NCI-H146 treated with DMSO at 0.1 percent for 48 hours (cell line): ENCODE results near the gene TRAPPC14.
A peak's percentile ranks its signal among the peaks of the same experiment; 100 is the strongest.
"Not testable (repeated sequence)": the region's sequence is repeated elsewhere in the genome, so short reads cannot be mapped to it uniquely, and the experiment has no call there.

Experiments used
- DNase-seq: peaks from one replicate; lab custom pipeline; 2025; ENCODE audit not compliant: unreplicated experiment; lab: John Stamatoyannopoulos, UW

TRAPPC14 gene, protein sequence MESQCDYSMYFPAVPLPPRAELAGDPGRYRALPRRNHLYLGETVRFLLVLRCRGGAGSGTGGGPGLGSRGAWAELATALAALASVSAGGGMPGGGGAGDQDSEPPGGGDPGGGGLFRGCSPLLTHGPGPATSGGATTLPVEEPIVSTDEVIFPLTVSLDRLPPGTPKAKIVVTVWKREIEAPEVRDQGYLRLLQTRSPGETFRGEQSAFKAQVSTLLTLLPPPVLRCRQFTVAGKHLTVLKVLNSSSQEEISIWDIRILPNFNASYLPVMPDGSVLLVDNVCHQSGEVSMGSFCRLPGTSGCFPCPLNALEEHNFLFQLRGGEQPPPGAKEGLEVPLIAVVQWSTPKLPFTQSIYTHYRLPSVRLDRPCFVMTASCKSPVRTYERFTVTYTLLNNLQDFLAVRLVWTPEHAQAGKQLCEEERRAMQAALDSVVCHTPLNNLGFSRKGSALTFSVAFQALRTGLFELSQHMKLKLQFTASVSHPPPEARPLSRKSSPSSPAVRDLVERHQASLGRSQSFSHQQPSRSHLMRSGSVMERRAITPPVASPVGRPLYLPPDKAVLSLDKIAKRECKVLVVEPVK

DNA sequence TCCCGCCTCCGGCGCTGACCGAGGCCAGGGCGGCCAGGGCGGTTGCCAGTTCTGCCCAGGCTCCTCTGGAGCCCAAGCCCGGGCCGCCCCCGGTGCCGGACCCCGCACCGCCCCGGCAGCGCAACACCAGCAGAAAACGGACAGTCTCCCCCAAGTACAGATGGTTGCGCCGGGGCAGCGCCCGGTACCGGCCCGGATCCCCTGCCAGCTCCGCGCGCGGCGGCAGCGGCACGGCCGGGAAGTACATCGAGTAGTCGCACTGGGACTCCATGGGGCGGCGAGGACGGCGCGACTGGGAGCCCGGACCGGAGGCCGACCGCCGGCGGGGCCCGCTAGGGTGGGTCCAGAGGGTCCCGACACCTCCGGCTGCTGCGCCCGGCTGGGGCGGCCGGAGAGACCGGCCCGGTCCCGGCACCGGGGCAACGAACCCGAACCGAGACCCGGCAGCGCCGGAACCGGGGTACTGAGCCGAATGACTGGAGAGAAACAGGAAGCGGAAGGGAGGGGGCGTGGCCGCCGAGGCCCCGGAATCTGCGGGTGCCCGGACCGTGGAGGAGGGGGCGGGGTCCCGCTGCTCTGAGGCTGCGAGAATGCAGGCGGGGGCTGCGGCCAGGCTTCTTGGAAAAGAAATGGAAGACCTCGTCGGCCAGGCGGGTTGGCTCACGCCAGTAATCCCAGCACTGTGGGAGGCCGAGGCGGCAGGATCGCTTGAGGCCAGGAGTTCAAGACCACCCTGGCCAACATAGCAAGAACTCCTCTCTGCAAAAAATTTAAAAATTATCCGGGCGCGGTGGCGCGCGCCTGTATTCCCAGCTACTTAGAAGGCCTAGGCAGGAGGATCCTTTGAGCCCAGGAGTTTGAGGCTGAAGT lies at the start of gene TRAPPC14:
TRAPPC14 (minus strand) TSS at position 495 of the 870 bp plus-strand sequence; CDS start at position 271, 224 bp downstream.
- DNase-seq = peak; percentile 77

DNA sequence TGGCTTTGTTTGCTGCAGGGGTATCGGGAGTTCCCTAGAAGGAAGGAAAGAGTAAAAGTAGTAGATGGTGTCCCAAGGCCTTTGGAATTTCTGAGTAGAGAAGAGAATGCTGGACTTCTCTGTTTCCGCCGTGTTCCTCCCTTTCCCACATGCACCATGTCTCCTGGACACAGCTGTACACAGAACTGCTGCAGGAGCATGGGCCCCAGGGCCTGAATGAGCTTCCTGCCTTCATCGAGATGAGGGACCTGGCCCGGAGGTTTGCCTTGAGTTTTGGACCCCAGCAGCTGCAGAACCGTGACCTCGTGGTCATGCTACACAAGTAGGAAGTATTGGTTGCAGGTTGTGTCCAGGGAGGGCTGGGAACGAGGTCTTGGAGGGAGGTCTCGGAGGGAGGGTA lies 45.9 kb upstream of the TRAPPC14 start:
- no peak for DNase-seq

DNA sequence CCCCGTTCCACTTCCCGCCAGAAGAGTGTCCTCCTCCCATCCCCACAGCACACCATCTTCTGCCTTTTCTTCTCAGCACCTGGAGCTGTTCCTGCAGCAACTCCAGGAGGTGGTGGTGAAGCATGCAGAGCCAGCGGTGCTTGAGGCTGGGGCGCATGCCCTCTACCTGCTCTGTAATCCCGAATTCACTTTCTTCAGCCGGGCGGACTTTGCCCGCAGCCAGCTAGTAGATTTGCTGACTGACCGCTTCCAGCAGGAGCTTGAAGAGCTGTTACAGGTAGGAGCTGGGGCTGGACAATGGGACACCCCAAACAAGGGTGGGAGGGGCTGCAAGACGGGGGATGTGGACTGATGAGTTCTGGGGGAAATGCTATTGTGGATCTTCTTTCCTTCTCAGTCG lies 42.2 kb upstream of the TRAPPC14 start:
- DNase-seq = no peak

DNA sequence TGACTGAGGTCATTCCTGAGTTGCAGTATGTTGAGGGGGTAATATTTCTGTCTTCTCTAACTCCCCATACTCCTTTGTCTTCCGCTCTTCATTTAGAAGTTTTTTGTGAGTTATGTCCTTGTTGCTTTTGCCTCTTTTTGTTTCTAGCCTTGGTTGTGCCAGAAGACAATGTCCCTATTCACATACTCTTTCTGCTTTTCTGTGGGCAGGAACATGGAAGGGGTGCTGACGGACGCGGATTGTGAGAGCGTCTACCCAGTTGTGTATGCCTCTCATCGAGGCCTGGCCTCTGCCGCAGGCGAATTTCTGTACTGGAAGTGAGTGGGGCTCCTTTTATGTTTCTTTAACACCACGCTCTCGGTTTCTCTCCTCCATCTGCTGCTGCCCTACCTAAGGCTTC lies 39.7 kb upstream of the TRAPPC14 start:
- DNase-seq = no peak

DNA sequence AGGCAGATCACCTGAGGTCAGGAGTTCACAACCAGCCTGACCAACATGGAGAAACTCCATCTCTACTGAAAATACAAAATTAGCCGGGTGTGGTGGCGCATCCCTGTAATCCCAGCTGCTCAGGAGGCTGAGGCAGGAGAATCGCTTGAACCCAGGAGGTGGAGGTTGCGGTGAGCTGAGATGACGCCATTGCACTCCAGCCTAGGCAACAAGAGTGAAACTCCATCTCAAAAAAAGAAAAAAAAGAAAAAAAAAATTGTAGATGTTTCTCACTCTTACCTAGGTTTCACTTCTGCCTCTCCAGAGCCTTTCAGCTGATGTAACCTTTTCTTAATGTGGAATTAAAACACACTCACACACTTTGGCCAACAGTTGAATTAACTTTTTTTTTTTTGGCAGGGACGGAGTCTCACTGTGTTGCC lies 37.4 kb upstream of the TRAPPC14 start:
- not testable (repeated sequence) for DNase-seq

DNA sequence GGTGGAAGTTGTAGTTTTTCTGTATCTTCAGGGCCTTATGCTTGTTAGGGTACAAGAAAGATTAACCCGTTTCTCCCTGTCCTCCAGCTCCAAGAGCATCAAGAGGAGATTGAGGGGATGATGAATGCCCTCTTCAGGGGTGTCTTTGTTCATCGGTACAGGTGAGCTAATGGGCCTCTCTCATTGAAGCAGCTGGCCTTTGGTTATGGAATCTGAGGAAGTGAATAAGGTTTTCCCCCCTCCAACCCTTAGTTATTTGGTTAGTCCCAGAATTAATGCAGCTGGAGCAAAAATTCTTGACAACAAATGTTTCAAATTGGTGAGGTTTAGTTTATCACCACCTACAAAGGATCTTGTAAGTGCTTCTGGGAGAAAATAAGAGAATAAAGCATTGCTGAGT lies 36.7 kb upstream of the TRAPPC14 start:
- no peak for DNase-seq

DNA sequence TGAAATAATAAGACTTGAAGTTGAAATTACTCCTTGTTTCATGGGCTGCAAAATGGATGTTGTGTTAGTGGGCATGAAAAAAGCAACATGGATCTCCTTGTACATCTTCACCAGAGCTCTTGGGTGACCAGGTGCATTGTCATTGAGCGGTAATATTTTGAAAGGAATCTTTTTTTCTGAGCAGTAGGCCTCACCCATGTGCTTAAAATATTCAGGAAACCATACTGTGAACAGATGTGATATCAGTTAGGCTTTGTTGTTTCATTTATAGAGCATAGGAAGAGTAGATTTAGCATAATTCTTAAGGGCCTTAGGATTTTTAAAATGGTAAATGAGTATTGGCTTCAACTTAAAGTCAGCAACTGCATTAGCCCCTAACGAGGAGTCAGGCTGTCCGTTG lies 34.4 kb upstream of the TRAPPC14 start:
- no peak for DNase-seq

DNA sequence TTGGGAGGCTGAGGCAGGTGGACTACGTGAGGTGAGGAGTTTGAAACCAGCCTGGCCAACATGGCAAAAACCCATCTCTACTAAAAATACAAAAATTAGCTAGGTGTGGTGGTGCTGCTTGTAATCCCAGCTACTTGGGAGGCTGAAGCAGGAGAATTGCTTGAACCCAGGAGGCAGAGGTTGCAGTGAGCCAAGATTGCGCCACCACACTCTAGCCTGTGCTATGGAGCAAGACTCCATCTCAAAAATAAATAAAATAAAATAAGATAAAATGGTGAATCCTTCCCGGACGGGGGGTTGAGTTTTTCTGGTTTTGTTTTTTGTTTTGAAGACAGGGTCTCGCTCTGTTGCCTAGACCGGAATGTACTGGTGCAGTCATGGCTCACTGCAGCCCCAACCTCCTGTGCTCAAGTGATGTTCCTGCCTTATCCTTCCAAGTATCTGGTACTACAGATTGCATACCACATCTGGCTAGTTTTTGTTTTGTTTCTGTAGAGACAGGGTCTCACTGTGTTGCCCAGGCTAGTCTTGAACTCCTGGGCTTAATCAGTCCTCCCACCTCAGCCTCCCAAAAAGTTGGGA lies 33.8 kb upstream of the TRAPPC14 start:
- not testable (repeated sequence) for DNase-seq

DNA sequence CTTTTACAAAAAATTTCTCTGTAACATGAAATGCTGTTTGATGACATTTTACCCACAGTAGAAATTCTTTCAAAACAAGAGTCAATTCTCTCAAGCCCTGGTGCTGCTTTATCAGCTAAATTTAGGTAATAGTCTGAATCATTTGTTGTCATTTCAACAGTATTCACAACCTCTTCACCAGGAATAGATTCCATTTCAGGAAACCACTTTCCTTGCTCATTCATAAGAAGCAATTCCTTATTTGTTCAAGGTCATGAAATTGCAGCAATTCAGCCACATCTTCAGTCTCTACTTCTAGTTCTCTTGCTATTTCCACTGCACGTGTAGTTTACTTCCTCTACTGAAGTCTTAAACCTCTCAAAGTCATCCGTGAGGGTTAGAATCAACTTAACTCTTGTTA lies 33.3 kb upstream of the TRAPPC14 start:
- no peak for DNase-seq

DNA sequence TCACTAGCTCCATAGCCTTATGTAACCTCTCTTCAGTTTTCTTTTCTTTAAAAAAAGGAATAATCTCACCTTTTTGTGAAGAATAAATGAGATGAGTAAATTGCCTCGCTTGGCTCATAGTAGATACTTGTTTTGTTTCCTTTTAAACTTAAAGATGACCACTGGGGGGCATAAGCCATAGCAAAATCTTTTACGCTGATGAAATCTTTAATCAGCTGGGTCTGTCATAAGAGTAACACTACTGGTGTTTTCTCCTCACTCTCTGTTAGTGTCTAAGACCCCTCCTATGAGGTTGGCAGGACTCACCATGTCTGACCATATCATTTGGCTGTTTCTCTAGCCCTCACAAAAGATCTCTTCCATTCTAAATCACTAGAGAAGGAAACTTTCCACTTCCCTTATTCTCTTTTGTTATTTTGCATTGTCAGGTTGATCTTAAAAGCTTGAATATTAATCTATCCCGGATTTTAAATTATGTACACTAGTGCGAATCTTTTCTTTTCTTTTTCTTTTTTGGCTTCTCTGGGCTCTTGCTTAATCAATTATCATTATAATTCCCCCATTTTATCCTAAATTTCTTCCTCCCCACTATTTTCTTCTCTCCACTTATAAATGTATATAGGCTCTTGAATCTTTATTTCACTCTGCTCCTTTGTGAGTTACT lies 31.7 kb upstream of the TRAPPC14 start:
- DNase-seq = no peak

DNA sequence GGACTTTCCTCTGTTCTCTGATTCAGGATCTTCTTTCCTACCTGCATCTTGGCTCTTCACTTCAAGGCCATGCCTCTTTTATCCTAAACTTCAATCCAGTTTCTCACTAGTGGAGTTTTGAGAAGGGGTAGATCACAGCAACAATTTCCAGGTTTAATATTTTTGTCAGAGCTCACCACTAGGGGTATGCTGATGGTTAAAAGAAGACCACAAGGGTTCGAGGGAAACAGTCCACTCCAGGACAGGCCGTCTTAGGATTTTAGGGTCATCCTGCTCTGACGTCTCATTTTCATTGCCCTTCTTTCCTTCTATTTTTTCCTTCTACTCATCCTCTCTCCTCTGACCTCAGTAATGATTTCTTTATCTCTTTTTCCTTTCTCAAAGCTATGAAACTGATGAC lies 30.5 kb upstream of the TRAPPC14 start:
- no peak for DNase-seq

DNA sequence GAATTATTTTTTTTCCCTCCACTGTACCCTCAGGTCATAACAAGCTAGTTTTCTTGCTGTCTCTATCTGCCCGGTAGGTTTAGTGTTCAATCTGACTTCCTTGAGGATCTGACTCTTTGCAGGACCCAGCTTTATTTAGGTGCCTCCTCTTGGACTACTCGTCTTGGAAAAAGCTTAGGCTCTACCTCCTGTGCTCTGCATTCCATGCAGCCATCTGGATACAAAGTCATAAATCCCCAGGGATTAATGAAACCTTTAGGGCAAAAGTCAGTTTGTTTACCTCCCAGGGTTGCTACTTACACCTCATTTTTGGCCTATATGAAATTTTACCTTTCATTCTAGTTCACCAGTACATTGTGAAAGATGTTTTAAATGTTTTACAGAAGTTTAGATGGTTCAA lies 27.2 kb upstream of the TRAPPC14 start:
- no peak for DNase-seq

DNA sequence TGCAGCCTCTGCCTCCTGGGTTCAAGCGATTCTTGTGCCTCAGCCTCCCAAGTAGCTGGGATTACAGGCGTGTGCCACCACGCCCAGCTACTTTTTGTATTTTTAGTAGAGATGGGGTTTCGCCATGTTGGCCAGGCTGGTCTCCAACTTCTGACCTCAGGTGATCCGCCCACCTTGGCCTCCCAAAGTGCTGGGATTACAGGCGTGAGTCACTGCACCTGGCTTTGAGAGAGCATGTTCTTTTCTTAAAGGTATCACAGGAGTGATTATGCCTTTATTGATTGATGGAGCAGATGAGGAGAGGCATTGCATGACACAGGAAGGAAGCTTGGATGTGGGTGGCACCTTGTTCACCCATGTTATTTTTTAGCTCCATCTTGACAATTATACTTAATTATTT lies 24.6 kb upstream of the TRAPPC14 start:
- not testable (repeated sequence) for DNase-seq

DNA sequence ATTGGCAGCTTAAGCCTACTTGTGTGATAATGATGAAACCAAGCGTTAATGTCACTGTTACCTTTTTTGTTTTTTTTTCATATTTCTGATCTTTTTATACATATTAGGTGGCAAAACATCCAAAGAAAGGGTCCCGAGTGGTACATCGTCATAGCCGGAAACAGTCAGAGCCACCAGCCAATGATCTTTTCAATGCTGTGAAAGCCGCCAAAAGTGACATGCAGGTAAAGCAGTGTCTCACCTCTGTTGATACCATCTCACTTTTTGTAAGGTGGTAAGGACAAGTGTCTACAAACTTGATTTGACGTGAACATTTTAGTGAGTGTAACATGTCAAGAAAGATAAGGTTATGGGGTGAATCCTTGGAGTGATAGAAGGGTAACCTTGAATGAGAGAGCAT lies 24.1 kb upstream of the TRAPPC14 start:
- DNase-seq = not testable (repeated sequence)

DNA sequence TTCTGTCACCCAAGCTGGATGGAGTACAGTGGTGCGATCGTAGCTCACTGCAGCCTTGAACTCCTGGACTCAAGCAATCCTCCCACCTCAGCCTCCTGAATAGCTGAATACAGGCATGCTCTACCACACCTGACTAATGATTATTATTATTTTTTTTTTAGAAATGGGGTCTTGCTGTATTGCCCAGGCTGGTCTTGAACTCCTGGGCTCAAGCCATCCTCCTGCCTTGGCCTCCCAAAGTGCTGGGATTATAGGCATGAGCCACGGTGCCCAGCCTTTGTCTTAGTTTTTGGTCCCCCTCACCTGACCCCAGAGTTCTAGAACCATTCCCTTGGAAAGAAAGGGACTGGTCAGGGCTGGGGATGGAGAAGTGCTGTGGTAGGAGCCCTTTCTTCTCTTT lies 21.6 kb upstream of the TRAPPC14 start:
- not testable (repeated sequence) for DNase-seq

DNA sequence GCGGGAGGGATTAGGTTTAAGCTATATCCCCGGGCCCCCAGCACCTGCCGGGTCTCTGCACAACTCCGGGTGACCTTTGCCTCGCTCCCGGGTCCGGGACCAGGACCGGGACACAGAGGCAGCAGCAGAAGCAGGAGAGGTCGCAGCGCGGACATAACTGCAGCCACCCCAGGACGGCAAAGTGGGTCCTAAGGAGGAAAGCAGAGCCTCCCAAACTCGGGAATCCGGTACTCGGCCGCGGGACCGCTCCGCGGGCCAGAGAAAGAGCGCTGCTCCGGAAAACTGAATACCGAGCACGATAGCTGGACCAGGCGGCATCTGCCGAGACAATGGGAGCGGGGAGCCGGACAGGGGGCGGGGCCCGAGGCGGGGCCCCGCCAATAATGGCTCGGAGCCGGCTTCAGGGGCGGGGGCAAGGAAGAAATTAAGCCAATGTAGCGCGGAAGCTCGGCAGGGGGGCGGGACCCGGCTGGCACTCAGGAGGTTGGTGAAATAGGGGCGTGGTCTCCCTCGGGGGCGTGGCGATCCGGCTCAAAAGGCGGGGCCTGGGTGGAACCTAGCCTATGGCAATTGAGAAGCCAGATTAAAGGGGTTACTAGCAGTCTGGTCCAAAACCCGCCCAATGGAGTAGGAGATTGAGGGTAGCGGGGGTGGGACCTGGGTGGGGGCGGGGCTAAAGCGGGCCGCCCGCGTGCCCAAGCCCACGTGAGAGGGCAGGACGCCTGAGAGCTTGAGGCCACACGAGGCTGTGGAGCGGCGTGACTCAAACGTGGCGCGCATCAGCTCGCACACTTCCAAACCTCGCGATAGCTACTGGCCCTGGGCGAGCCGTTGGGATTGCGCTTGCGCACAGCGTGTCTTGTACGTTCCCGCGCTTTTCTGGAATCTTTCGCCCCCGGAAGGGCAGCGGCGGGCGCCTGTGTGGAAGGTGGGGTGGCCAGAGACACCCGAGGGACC lies 18.8 kb upstream of the TRAPPC14 start, which contains the start of the genes GPC2 and STAG3:
GPC2 (minus strand) TSS at position 337 of the 957 bp plus-strand sequence; CDS start at position 155, 182 bp downstream.
STAG3 (plus strand) TSS at position 874 of the 957 bp plus-strand sequence. CDS start 2,639 bp downstream, outside the sequence.
- DNase-seq = peak; percentile 91

DNA sequence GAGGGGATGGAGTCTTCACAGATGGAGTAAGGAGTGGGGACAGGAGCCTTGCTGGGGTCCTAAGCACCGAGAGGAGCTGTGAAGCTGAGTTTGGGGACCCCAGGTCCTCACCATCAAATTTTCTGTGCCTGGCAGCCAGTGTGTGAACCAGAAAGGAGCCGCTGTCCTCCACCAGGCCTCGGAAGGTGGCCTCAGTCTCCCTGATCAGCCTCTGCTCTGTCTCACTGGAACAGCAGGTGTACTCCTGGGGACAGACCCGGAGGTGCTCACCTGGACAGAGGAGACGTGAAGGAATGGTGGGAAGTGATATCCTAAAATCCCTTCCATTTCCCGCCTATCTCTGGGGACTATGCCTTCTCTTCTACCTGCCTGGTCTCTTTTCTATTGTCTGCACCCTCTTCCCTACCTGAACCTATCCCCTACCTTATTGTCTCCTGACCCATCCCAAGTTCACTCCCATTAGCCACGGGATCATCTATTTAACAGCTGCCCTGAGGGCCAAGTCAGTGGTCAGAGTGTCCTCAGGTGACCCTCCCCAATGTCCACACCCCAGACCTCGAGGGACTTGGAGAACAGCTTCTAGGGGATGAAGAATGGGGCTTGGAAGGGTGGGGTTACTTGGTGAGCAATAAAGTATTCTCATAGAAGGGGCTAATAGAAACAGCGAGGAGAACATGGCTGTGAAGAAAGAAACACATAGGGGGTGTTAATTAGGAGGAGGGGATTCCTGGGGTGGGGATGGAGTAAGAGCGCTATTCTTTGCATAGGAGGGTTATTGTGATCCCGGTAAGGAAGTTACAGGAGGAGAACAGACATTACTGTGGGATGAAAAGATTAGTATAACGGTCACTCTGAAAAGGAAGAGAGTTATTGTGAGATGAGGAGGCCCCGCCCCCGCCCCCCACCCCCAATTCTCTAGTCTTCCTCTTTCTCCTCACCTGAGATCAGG lies 17.8 kb upstream of the TRAPPC14 start:
- no peak for DNase-seq

DNA sequence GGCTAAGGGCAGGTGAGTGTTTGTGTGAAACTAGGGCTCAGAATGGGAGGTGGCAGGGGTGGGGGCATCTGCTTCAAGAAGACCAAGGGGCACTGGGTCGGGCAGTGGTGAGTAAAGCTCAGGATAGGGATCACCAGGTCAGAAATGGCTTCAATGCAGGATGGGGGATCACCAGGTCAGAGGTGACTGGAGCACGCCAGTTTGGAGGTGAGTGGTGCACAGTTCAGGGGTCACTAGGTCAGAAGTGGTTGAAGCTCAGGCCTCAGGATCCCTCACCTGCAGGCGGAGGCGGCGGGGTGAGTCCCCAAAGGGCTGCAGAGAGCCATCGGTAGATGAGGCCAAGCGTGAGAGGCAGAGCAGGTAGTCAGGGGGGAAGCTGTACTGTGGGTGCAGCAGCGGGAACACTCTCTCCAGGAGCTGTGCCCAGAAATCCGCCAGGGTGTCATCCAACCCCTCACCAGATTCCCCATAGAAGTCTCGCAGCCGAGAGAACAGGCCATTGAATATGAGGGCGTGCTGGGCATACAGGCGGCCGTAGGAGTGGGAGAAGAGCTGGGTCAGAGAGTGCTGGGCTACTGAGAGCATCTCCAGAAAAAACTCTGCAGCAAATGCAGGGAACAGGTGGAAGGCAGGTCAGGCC lies 16.9 kb upstream of the TRAPPC14 start:
- DNase-seq = no peak
